GM12878 (cell line): ENCODE data around the gene TLE3. TPM values are rescaled to one million over a fixed set of nuclear protein-coding genes. Genes with fewer than 3 reads are reported as not detected.

Source experiments
- ATAC-seq: fragments of 200-7000 bp; cut with Tn5 transposase; 3 replicates; pipeline ENCODE4 v1.9.1; 2020; ENCODE audit warnings: mild to moderate bottlenecking, moderate library complexity
- BruUV-seq: library from RNA; stranded (reverse); fragments of 400-500 nt; replicated peaks from 2 replicates; lab custom pipeline; 2021; lab: Mats Ljungman, UMichigan
- CTCF ChIA-PET: fragments of 300-600 bp; sonication (Branson Sonifier 250); formaldehyde crosslinking; extraction: SDS; loops from one replicate; lab custom pipeline; 2021; ENCODE audit warnings: inconsistent platforms; lab: Yijun Ruan, JAX
- POLR2A ChIA-PET: fragments of 350-600 bp; formaldehyde crosslinking; extraction: SDS; loops from one replicate; lab custom pipeline; 2021; ENCODE audit warnings: inconsistent platforms; lab: Charles Lee
- RAD21 ChIA-PET: fragments of 300-600 bp; sonication (Branson Sonifier 250); formaldehyde crosslinking; loops from one replicate; lab custom pipeline; 2023; ENCODE audit warnings: antibody characterized with exemption; ENCODE audit not compliant: unreplicated experiment; lab: Charles Lee
- SMC1A ChIA-PET: fragments of 300-600 bp; sonication (Branson Sonifier 250); formaldehyde crosslinking; loops from one replicate; lab custom pipeline; 2023; ENCODE audit not compliant: unreplicated experiment, uncharacterized antibody; lab: Charles Lee
- DNase-seq: peaks from one replicate; pipeline ENCODE4 v3.0.0-alpha.2; 2011; ENCODE audit warnings: low read depth, low spot score
- FAIRE-seq: peaks from 3 replicates; lab custom pipeline; 2011; peaks lifted over from hg19 to GRCh38; lab: Jason Lieb, UNC
- H2AFZ ChIP-seq: 2 replicates; pipeline ENCODE4 v1.6.0; 2011; ENCODE audit warnings: low read depth, low read length, control low read depth; ENCODE audit not compliant: control insufficient read depth
- H3K27ac ChIP-seq: 2 replicates; pipeline ENCODE4 v1.5.1; 2011; ENCODE audit warnings: control low read depth; ENCODE audit not compliant: control insufficient read depth, insufficient read depth
- H3K27me3 ChIP-seq, 2 experiments: replicated peaks in 1 of 2; 2 replicates each; pipeline versions ENCODE4 v1.6.0 to v1.6.1; 2011; ENCODE audit warnings: low read length in 1 of 2; ENCODE audit not compliant: control insufficient read depth in 2 of 2, insufficient read depth in 2 of 2
- H3K36me3 ChIP-seq, 2 experiments: 2 replicates each; pipeline ENCODE4 v1.5.1; 2011; ENCODE audit warnings: low read length in 1 of 2; ENCODE audit not compliant: control insufficient read depth in 2 of 2, insufficient read depth in 2 of 2
- H3K4me1 ChIP-seq: 2 replicates; pipeline ENCODE4 v1.6.1; 2011; ENCODE audit warnings: mild to moderate bottlenecking, low read length, moderate library complexity, mixed read lengths; ENCODE audit not compliant: control insufficient read depth, insufficient read depth
- H3K4me2 ChIP-seq: 2 replicates; pipeline ENCODE4 v1.6.0; 2011; ENCODE audit warnings: control low read depth; ENCODE audit not compliant: control insufficient read depth, insufficient read depth
- H3K4me3 ChIP-seq: fragments of 200-600 bp; sonication (generic); 2 replicates; pipeline ENCODE4 v1.5.1; 2016
- H3K79me2 ChIP-seq: 2 replicates; pipeline ENCODE4 v1.6.0; 2011; ENCODE audit warnings: low read length; ENCODE audit not compliant: control insufficient read depth, insufficient read depth
- H3K9ac ChIP-seq: 2 replicates; pipeline ENCODE4 v1.8.0; 2011; ENCODE audit warnings: low read length, control low read depth, mixed read lengths; ENCODE audit not compliant: control insufficient read depth, insufficient read depth
- H3K9me3 ChIP-seq: replicated peaks from 3 replicates; pipeline ENCODE4 v1.5.1; 2011; ENCODE audit warnings: mild to moderate bottlenecking, low read length; ENCODE audit not compliant: control insufficient read depth, insufficient read depth
- H4K20me1 ChIP-seq: 2 replicates; pipeline ENCODE4 v1.6.0; 2011; ENCODE audit not compliant: control insufficient read depth, insufficient read depth
- ESRRA ChIP-seq: IDR thresholded peaks from 2 replicates; pipeline ENCODE4 v1.6.1; 2012; ENCODE audit warnings: mild to moderate bottlenecking, low read length, improper control_type of control experiment
- ETV6 ChIP-seq, 2 experiments: fragments of 450-650 bp in 1 of 2; IDR thresholded peaks in 1 of 2; conservative IDR thresholded peaks in 1 of 2; 2 replicates each; pipeline ENCODE4 v1.6.1; 2014; ENCODE audit warnings: antibody characterized with exemption in 1 of 2, borderline replicate concordance in 1 of 2, low read depth in 1 of 2, mild to moderate bottlenecking in 1 of 2, moderate library complexity in 1 of 2
- HDGF ChIP-seq: fragments of 450-650 bp; IDR thresholded peaks from 2 replicates; pipeline ENCODE4 v1.6.1; 2016; ENCODE audit warnings: antibody characterized with exemption
- MTA2 ChIP-seq: fragments of 450-650 bp; IDR thresholded peaks from 2 replicates; pipeline ENCODE4 v1.6.1; 2016; ENCODE audit warnings: low read depth, mild to moderate bottlenecking, moderate library complexity
- MXI1 ChIP-seq: fragments of 150-350 bp; IDR thresholded peaks from 2 replicates; pipeline ENCODE4 v1.6.1; 2011; ENCODE audit warnings: low read depth, mild to moderate bottlenecking, inconsistent platforms, low read length, improper control_type of control experiment
- MYC ChIP-seq: IDR thresholded peaks from 2 replicates; pipeline ENCODE4 v1.6.1; 2011; ENCODE audit warnings: mild to moderate bottlenecking, low read length, moderate library complexity, inconsistent platforms; ENCODE audit not compliant: insufficient read depth, insufficient replicate concordance, insufficient read length, severe bottlenecking
- SP1 ChIP-seq: IDR thresholded peaks from one replicate; pipeline ENCODE4 v1.6.1; 2011; ENCODE audit warnings: low read depth, low read length
- TCF3 ChIP-seq: IDR thresholded peaks from 2 replicates; pipeline ENCODE4 v1.6.1; 2012; ENCODE audit warnings: low read depth, mild to moderate bottlenecking, low read length, borderline replicate concordance; ENCODE audit not compliant: insufficient read depth
- TCF7 ChIP-seq: IDR thresholded peaks from 2 replicates; pipeline ENCODE4 v1.6.1; 2014; ENCODE audit warnings: antibody characterized with exemption, borderline replicate concordance
- YY1 ChIP-seq: IDR thresholded peaks from 2 replicates; pipeline ENCODE4 v1.6.1; 2011; ENCODE audit warnings: low read depth, mild to moderate bottlenecking, low read length
- ZZZ3 ChIP-seq: IDR thresholded peaks from 2 replicates; pipeline ENCODE4 v1.6.1; 2011; ENCODE audit warnings: low read depth; ENCODE audit not compliant: control insufficient read depth, insufficient read length
- WGBS: methylation state at CpG from one replicate; pipeline ENCODE4 v1.1.6; 2016; ENCODE audit warnings: low lambda C conversion rate; ENCODE audit not compliant: insufficient replicate concordance, insufficient coverage; ENCODE audit errors: missing lambda C conversion rate; 5-methylcytosine and 5-hydroxymethylcytosine counted together
- in situ Hi-C: fragments of 300-500 bp; cut with MboI; formaldehyde crosslinking; loops from 9 replicates; pipeline ENCODE4 v1.14.3; 2018; ENCODE audit warnings: mixed read lengths
- intact Hi-C: fragments of 100-400 bp; cut with micrococcal nuclease; formaldehyde crosslinking; loops from one replicate; pipeline ENCODE4 v1.14.2; 2022; ENCODE audit not compliant: unreplicated experiment
- polyA plus RNA-seq, 11 experiments: library from polyadenylated mRNA; depleted of rRNA in 4 of 11; unstranded in 6 of 11; stranded (reverse) in 5 of 11; fragments of >200 nt; fragmentation: Nextera tagmentation in 4 of 11; fragmentation: Illumina TruSeq in 1 of 11; extraction: Ambion mirVana in 4 of 11; extraction: Trizol in 1 of 11; gene quantifications; 1 replicate in 1 of 11; 2 replicates in 10 of 11; pipeline versions ENCODE4 v1.2.1 to v1.2.3, GENCODE V29; 2011 to 2016; ENCODE audit warnings: inconsistent platforms in 2 of 11, missing spikeins in 2 of 11, low read depth in 1 of 11
- total RNA-seq, 4 experiments: library from RNA; depleted of rRNA in 3 of 4; stranded (reverse); fragments of >200 nt in 3 of 4; fragmentation: Illumina TruSeq in 1 of 4; extraction: Trizol in 1 of 4; gene quantifications; 2 replicates each; pipeline versions ENCODE4 v1.2.1 to v1.2.3, GENCODE V29; 2013 to 2021
- TF ChIP-seq, protein P1 (sequence below): fragments of 450-650 bp; formaldehyde crosslinking; IDR thresholded peaks from 2 replicates; pipeline ENCODE4 v1.4.0; 2022; ENCODE audit warnings: mild to moderate bottlenecking, moderate library complexity
- TF ChIP-seq, protein P2 (sequence below): IDR thresholded peaks from 2 replicates; pipeline ENCODE4 v1.6.1; 2011; ENCODE audit warnings: borderline replicate concordance, low read depth, mild to moderate bottlenecking, moderate library complexity, mixed read lengths, low read length; ENCODE audit not compliant: insufficient read depth; ENCODE audit errors: extremely low read length
- TF ChIP-seq, protein P3 (sequence below): fragments of 450-650 bp; IDR thresholded peaks from 2 replicates; pipeline ENCODE4 v1.6.1; 2017; ENCODE audit warnings: mild to moderate bottlenecking, moderate library complexity

Gene TLE3
- total and polyA plus RNA-seq, 10 of the 15 experiments (the other 5 are each of a cell fraction or from before 2014, with no cell fraction given): 1.2 to 65.5 (median 9.7) TPM

DNA sequence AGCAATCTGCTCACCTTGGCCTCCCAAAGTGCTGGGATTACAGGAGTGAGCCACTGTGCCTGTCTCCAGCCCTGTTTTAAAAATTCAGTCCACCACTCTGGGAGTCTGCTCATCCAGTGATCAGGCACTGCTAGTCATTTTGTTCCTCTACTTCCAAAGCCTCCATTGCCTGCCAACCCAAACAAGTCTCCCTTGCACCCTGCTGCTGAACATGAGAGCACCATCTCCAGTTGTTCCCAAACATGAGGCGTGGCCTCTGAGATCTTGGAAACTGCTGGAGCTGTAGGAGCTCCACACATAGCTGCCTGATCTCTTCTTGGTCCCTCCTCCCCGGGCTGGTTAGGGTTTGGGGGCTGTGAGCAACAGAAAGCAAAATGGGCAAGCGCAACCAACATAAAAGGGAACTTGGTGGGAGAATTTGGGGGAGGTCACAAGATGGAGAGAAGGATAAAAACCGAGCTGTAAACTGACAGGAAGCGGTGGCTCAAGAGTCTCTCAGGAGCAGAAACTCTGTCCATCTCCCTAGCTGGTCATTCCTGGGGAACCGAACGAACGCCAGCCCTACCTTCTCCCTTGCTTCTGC is 49.6 kb upstream of the TLE3 start (continued):
- TF ChIP-seq, protein P1, sequence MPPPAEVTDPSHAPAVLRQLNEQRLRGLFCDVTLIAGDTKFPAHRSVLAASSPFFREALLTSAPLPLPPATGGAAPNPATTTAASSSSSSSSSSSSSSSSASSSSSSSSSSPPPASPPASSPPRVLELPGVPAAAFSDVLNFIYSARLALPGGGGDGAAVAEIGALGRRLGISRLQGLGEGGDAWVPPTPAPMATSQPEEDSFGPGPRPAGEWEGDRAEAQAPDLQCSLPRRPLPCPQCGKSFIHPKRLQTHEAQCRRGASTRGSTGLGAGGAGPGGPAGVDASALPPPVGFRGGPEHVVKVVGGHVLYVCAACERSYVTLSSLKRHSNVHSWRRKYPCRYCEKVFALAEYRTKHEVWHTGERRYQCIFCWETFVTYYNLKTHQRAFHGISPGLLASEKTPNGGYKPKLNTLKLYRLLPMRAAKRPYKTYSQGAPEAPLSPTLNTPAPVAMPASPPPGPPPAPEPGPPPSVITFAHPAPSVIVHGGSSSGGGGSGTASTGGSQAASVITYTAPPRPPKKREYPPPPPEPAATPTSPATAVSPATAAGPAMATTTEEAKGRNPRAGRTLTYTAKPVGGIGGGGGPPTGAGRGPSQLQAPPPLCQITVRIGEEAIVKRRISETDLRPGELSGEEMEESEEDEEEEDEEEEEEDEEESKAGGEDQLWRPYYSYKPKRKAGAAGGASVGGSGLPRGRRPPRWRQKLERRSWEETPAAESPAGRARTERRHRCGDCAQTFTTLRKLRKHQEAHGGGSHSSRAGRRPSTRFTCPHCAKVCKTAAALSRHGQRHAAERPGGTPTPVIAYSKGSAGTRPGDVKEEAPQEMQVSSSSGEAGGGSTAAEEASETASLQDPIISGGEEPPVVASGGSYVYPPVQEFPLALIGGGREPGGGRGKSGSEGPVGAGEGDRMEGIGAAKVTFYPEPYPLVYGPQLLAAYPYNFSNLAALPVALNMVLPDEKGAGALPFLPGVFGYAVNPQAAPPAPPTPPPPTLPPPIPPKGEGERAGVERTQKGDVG: no peak
- TF ChIP-seq TCF7: no peak
- no peak for TF ChIP-seq YY1
- TF ChIP-seq HDGF: no peak

DNA sequence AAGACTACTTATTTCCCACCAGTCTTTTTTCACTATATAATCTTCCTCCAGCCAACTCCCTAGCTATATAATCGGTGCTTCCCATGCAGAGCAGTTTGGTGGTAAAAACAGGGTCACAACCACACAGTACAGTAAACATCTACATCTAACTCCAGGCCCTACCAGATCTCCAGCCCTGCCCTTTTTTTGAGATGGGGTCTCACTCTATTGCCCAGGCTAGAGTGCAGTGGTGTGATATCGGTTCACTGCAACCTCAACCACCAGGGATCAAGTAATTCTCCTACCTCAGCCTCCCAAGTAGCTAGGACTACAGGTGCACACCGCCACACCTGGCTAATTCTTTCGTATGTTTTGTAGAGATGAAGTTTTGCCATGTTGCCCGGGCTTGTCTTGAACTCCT is 49.1 kb upstream of the TLE3 start:
- in situ Hi-C loops: no loop called here
- no peak overlapping the region for H3K4me2 ChIP-seq
- no TSS peak for BruUV-seq
- WGBS: 19% methylated on average over 5 of the region's 5 CpGs
- FAIRE-seq: no peak
- ChIA-PET RAD21 (interaction anchor here (0.6 kb wide), 1 partner anchor 47 kb away, joined by 3 read pairs; no protein-coding TSS in a partner anchor), POLR2A (no interaction called here), SMC1A (interaction anchor here (1.6 to 2.8 kb wide), 2 partner anchors 49 to 59 kb away, joined by 3 to 7 read pairs; partner anchors contain the start of gene TLE3), CTCF (no interaction called here)
- H2AFZ ChIP-seq: no peak overlapping the region
- no peaks in the 10 kb centered on the region for H3K79me2 ChIP-seq
- H3K27ac ChIP-seq: no peak overlapping the region
- H3K9me3 ChIP-seq: no peaks in the 10 kb centered on the region
- no peaks in the 10 kb centered on the region for H3K27me3 ChIP-seq
- no peak overlapping the region for H3K9ac ChIP-seq
- intact Hi-C loops: no loop called here
- no peaks in the 10 kb centered on the region for H4K20me1 ChIP-seq
- ATAC-seq: no peak
- no peak overlapping the region for H3K4me3 ChIP-seq
- TF ChIP-seq MXI1 (no peak), MYC (no peak), TCF3 (no peak), ESRRA (no peak), ZZZ3 (no peak), SP1 (no peak), MTA2 (no peak), ETV6 (conservative IDR thresholded peaks at IDR 0.05 in 1 of 2, IDR thresholded peaks at IDR 0.05 in 1 of 2; ENCODE audit: borderline replicate concordance in 1 of 2, low read depth in 1 of 2) (no peak)
- TF ChIP-seq, protein P2, sequence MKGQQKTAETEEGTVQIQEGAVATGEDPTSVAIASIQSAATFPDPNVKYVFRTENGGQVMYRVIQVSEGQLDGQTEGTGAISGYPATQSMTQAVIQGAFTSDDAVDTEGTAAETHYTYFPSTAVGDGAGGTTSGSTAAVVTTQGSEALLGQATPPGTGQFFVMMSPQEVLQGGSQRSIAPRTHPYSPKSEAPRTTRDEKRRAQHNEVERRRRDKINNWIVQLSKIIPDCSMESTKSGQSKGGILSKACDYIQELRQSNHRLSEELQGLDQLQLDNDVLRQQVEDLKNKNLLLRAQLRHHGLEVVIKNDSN: no peak
- TF ChIP-seq, protein P3, sequence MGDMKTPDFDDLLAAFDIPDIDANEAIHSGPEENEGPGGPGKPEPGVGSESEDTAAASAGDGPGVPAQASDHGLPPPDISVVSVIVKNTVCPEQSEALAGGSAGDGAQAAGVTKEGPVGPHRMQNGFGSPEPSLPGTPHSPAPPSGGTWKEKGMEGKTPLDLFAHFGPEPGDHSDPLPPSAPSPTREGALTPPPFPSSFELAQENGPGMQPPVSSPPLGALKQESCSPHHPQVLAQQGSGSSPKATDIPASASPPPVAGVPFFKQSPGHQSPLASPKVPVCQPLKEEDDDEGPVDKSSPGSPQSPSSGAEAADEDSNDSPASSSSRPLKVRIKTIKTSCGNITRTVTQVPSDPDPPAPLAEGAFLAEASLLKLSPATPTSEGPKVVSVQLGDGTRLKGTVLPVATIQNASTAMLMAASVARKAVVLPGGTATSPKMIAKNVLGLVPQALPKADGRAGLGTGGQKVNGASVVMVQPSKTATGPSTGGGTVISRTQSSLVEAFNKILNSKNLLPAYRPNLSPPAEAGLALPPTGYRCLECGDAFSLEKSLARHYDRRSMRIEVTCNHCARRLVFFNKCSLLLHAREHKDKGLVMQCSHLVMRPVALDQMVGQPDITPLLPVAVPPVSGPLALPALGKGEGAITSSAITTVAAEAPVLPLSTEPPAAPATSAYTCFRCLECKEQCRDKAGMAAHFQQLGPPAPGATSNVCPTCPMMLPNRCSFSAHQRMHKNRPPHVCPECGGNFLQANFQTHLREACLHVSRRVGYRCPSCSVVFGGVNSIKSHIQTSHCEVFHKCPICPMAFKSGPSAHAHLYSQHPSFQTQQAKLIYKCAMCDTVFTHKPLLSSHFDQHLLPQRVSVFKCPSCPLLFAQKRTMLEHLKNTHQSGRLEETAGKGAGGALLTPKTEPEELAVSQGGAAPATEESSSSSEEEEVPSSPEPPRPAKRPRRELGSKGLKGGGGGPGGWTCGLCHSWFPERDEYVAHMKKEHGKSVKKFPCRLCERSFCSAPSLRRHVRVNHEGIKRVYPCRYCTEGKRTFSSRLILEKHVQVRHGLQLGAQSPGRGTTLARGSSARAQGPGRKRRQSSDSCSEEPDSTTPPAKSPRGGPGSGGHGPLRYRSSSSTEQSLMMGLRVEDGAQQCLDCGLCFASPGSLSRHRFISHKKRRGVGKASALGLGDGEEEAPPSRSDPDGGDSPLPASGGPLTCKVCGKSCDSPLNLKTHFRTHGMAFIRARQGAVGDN: no peak
- TF ChIP-seq, all 136 proteins: peak for 0
- Histone ChIP-seq H3K36me3 (no peaks in the 10 kb centered on the region), H3K4me1 (peaks cover 8% of the 10 kb centered on the region)
- no peak for DNase-seq
